Trophoblast cell (in vitro differentiated cells and primary cell): Measurements from ENCODE around the gene DGCR6L.
"Not testable (repeated sequence)": the region's sequence is repeated elsewhere in the genome, so short reads cannot be mapped to it uniquely, and the experiment has no call there.

Experiments used
- DNase-seq, 2 donors: peaks; one replicate each; pipeline ENCODE4 v3.0.0-alpha.2; 2016
- H2AFZ ChIP-seq: 2 replicates; pipeline ENCODE4 v1.6.1; 2013; ENCODE audit warnings: low read length, moderate library complexity, mild to moderate bottlenecking; ENCODE audit not compliant: insufficient read depth, poor library complexity
- H2AK5ac ChIP-seq: 2 replicates; pipeline ENCODE4 v1.6.1; 2013; ENCODE audit warnings: mild to moderate bottlenecking, low read length
- H2BK120ac ChIP-seq: 2 replicates; pipeline ENCODE4 v1.6.1; 2013; ENCODE audit warnings: low read length, mild to moderate bottlenecking, moderate library complexity; ENCODE audit not compliant: insufficient read depth, poor library complexity
- H2BK12ac ChIP-seq: 2 replicates; pipeline ENCODE4 v1.6.1; 2013; ENCODE audit warnings: mild to moderate bottlenecking, low read length, moderate library complexity
- H2BK5ac ChIP-seq: 2 replicates; pipeline ENCODE4 v1.6.1; 2013; ENCODE audit warnings: low read length, low read depth, moderate library complexity, mild to moderate bottlenecking; ENCODE audit not compliant: poor library complexity
- H3K14ac ChIP-seq: 2 replicates; pipeline ENCODE4 v1.6.1; 2013; ENCODE audit warnings: mild to moderate bottlenecking, low read length
- H3K18ac ChIP-seq: 2 replicates; pipeline ENCODE4 v1.6.1; 2013; ENCODE audit warnings: mild to moderate bottlenecking, low read length
- H3K23ac ChIP-seq: 2 replicates; pipeline ENCODE4 v1.6.1; 2013; ENCODE audit warnings: low read length
- H3K27ac ChIP-seq: 2 replicates; pipeline ENCODE4 v1.5.1; 2013; ENCODE audit warnings: low read depth, mild to moderate bottlenecking, inconsistent platforms, low read length, moderate library complexity
- H3K27me3 ChIP-seq: 2 replicates; pipeline ENCODE4 v1.6.1; 2013; ENCODE audit warnings: inconsistent platforms, mild to moderate bottlenecking, low read length, moderate library complexity; ENCODE audit not compliant: insufficient read depth
- H3K36me3 ChIP-seq, 2 experiments: 1 replicate in 1 of 2; 2 replicates in 1 of 2; pipeline ENCODE4 v1.6.1; 2013; ENCODE audit warnings: low read length in 2 of 2, mild to moderate bottlenecking in 2 of 2, moderate library complexity in 1 of 2; ENCODE audit not compliant: insufficient read depth in 2 of 2, control insufficient read depth in 1 of 2
- H3K4ac ChIP-seq: 2 replicates; pipeline ENCODE4 v1.6.1; 2013; ENCODE audit warnings: low read depth, mild to moderate bottlenecking, low read length, moderate library complexity
- H3K4me1 ChIP-seq, 2 experiments: 1 replicate in 1 of 2; 2 replicates in 1 of 2; pipeline ENCODE4 v1.6.1; 2013; ENCODE audit warnings: low read length in 2 of 2, mild to moderate bottlenecking in 2 of 2, moderate library complexity in 1 of 2; ENCODE audit not compliant: insufficient read depth in 2 of 2, control insufficient read depth in 1 of 2
- H3K4me2 ChIP-seq: 2 replicates; pipeline ENCODE4 v1.6.1; 2013; ENCODE audit warnings: inconsistent platforms, mild to moderate bottlenecking, low read length, moderate library complexity
- H3K4me3 ChIP-seq: 2 replicates; pipeline ENCODE4 v1.5.1; 2013; ENCODE audit warnings: mild to moderate bottlenecking, low read depth, low read length, inconsistent platforms
- H3K79me1 ChIP-seq: one replicate; pipeline ENCODE4 v1.6.1; 2013; ENCODE audit warnings: low read length
- H3K79me2 ChIP-seq: 2 replicates; pipeline ENCODE4 v1.6.1; 2013; ENCODE audit warnings: low read length, mild to moderate bottlenecking; ENCODE audit not compliant: control insufficient read depth, insufficient read depth, poor library complexity
- H3K9ac ChIP-seq: 2 replicates; pipeline ENCODE4 v1.6.1; 2013; ENCODE audit warnings: mild to moderate bottlenecking, low read length
- H3K9me3 ChIP-seq: 2 replicates; pipeline ENCODE4 v1.6.1; 2013; ENCODE audit warnings: low read depth, mild to moderate bottlenecking, control low read depth, inconsistent platforms, low read length; ENCODE audit not compliant: insufficient read depth
- H4K12ac ChIP-seq: 2 replicates; pipeline ENCODE4 v1.6.1; 2013; ENCODE audit warnings: low read depth, mild to moderate bottlenecking, low read length, moderate library complexity
- H4K8ac ChIP-seq: 2 replicates; pipeline ENCODE4 v1.6.1; 2013; ENCODE audit warnings: low read depth, mild to moderate bottlenecking, low read length, moderate library complexity
- H4K91ac ChIP-seq: one replicate; pipeline ENCODE4 v1.6.1; 2013; ENCODE audit warnings: low read depth, mild to moderate bottlenecking, low read length, moderate library complexity
- WGBS: extraction: QIAGEN DNeasy Blood & Tissue Kit; methylation state at CpG from one replicate; pipeline ENCODE4 v1.1.7; 2013; ENCODE audit warnings: missing lambda C conversion rate; ENCODE audit not compliant: insufficient read length, insufficient coverage; ENCODE audit errors: extremely low coverage; 5-methylcytosine and 5-hydroxymethylcytosine counted together

DGCR6L gene

GRCh38 chr22:20307448-20308447, 12.1 kb downstream of the DGCR6L start:
- H2BK5ac ChIP-seq, H2BK12ac ChIP-seq, H3K27me3 ChIP-seq, H3K18ac ChIP-seq, DNase-seq, H3K14ac ChIP-seq, H3K79me1 ChIP-seq, H4K12ac ChIP-seq, H3K9me3 ChIP-seq, H3K9ac ChIP-seq, H3K23ac ChIP-seq, H2AFZ ChIP-seq, H4K91ac ChIP-seq, H3K4me2 ChIP-seq, H3K4ac ChIP-seq, H3K36me3 ChIP-seq, H3K4me1 ChIP-seq, H3K79me2 ChIP-seq, H2BK120ac ChIP-seq, H3K4me3 ChIP-seq, H4K8ac ChIP-seq, H2AK5ac ChIP-seq, H3K27ac ChIP-seq: not testable (repeated sequence)
- WGBS = no CpG with 5 or more reads among the region's 14 CpGs

- H3K79me2 ChIP-seq, H2AFZ ChIP-seq, H3K14ac ChIP-seq, H4K12ac ChIP-seq, H3K27ac ChIP-seq, H3K18ac ChIP-seq, H2AK5ac ChIP-seq, DNase-seq, H3K4me2 ChIP-seq, H2BK120ac ChIP-seq, H2BK5ac ChIP-seq, H2BK12ac ChIP-seq, H4K8ac ChIP-seq, H3K9ac ChIP-seq, H3K23ac ChIP-seq, H3K27me3 ChIP-seq, H3K36me3 ChIP-seq, H4K91ac ChIP-seq, H3K79me1 ChIP-seq, H3K9me3 ChIP-seq, H3K4ac ChIP-seq, H3K4me1 ChIP-seq, H3K4me3 ChIP-seq: not testable (repeated sequence)
- no CpG with 5 or more reads among the region's 21 CpGs for WGBS
Observed at GRCh38 chr22:20306646-20307447, 13.0 kb downstream of the DGCR6L start.

- Histone ChIP-seq H2BK5ac (no peak overlapping the region), H3K36me3 (no peaks in the 10 kb centered on the region), H3K4me2 (no peak overlapping the region), H3K4me3 (no peak overlapping the region), H2BK12ac (no peak overlapping the region), H3K27me3 (peaks cover under 1% of the 10 kb centered on the region), H4K91ac (no peak overlapping the region), H2AFZ (no peak overlapping the region), H3K27ac (no peak overlapping the region), H4K12ac (no peak overlapping the region), H3K79me1 (no peaks in the 10 kb centered on the region), H3K79me2 (no peaks in the 10 kb centered on the region), H3K9me3 (no peaks in the 10 kb centered on the region), H3K23ac (no peak overlapping the region), H3K9ac (no peak overlapping the region), H3K14ac (no peak overlapping the region), H2BK120ac (no peak overlapping the region), H2AK5ac (no peak overlapping the region), H3K18ac (no peak overlapping the region), H4K8ac (no peak overlapping the region), H3K4me1 (peaks cover 6% of the 10 kb centered on the region in 2 experiments), H3K4ac (no peak overlapping the region)
- DNase-seq = no peak
- no CpG with 5 or more reads among the region's 21 CpGs for whole genome bisulfite sequencing
Observed at GRCh38 chr22:20305894-20306645, 13.8 kb downstream of the DGCR6L start.

- H4K12ac ChIP-seq, H3K18ac ChIP-seq, H2BK120ac ChIP-seq, H3K27ac ChIP-seq, H2AFZ ChIP-seq, H2BK5ac ChIP-seq, H3K14ac ChIP-seq, H3K36me3 ChIP-seq, H3K79me2 ChIP-seq, H4K8ac ChIP-seq, H2BK12ac ChIP-seq, H3K23ac ChIP-seq, H3K9me3 ChIP-seq, H3K4me1 ChIP-seq, H3K9ac ChIP-seq, H3K4ac ChIP-seq, H3K27me3 ChIP-seq, H3K4me2 ChIP-seq, H3K4me3 ChIP-seq, H2AK5ac ChIP-seq, H4K91ac ChIP-seq, DNase-seq, H3K79me1 ChIP-seq: not testable (repeated sequence)
- no CpG with 5 or more reads among the region's 12 CpGs for WGBS
Observed at GRCh38 chr22:20305230-20305893, 14.5 kb downstream of the DGCR6L start.
